ENCODE measurements around the gene CBR1.
"Not testable (repeated sequence)": the region's sequence is repeated elsewhere in the genome, so short reads cannot be mapped to it uniquely, and the experiment has no call there.

CBR1 gene

DNA sequence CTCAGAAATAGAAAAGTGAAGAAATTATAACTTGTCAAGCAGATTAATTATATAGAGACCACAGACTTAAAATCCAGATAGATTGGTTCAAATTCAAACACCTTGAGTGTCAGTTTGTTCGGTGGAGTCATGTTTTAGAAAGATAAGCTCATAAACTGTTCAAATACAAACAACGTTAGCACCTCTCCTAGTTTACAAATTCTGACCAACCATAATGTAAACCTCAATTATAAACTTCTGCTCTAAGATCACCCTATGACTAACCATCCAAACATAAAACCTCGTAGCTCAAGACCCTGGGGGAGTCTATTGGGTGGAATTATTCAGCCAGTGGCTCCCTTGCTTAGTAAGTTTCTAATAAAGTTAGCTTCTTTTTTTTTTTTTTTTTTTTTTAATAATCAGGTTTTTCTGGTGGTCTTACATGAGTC is 12.4 kb downstream of the CBR1 start:
- DNase-seq, result no peak

DNA sequence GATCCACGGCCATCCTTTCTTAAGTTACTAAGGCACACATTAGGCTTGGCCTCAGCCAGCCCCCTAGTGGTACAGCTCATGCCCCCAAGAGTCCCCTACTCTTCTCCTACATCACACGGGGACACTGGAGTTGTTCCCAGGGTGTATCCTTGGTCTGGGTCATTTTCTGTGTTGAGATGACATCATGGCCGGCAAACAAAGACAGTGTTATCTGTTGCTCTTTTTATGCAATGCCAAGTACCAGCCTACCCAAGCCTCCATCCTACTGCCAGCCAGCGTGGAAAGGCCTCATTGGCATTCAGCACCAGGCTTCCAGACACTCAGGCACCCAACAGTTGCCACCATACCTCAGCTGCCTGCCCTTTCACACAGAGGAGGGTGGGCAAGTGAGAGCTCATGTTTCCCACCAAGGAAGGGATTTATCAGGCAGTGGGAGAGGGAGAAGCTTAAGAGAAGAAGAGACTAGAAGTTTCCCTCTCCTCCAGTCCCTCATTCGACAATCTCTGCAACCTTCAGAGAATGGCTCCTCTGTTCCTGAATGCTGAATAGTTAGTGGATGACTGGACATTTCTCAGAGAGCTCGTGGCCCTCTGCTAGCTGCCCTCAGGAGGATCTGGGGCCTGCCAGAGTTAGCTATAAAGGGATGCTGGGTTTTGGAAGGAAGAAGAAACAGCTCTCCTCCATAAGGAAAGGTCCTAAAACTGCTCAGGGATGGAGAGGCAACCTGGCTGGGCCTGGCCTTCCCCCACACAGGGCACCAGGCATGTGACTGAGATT is 17.7 kb downstream of the CBR1 start:
- no peak for DNase-seq

- no peak for DNase-seq
Measured at GRCh38 chr21:36089946-36090345, 20.1 kb downstream of the CBR1 start.

DNA sequence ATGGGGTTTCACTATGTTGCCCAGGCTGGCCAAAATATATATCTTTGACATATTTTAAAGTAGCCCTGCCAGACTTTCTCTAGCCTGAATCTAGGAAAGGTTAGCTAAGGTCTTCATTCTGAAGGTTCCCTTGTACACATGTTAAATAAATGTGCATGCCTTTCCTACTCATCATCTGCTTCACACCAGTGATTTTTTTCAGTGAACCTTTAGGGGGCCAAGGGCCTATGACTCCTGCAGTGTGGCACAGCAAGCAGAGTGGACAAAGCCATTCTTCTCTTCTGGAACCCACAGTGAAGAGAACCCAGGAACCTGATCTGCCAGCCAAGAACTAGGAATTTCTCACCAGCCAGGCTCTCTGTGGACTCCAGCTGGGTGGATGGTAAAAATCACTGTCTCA is 22.9 kb downstream of the CBR1 start:
- DNase-seq, result no peak

- DNase-seq, result no peak
Measured at GRCh38 chr21:36093512-36093911, 23.7 kb downstream of the CBR1 start.

DNA sequence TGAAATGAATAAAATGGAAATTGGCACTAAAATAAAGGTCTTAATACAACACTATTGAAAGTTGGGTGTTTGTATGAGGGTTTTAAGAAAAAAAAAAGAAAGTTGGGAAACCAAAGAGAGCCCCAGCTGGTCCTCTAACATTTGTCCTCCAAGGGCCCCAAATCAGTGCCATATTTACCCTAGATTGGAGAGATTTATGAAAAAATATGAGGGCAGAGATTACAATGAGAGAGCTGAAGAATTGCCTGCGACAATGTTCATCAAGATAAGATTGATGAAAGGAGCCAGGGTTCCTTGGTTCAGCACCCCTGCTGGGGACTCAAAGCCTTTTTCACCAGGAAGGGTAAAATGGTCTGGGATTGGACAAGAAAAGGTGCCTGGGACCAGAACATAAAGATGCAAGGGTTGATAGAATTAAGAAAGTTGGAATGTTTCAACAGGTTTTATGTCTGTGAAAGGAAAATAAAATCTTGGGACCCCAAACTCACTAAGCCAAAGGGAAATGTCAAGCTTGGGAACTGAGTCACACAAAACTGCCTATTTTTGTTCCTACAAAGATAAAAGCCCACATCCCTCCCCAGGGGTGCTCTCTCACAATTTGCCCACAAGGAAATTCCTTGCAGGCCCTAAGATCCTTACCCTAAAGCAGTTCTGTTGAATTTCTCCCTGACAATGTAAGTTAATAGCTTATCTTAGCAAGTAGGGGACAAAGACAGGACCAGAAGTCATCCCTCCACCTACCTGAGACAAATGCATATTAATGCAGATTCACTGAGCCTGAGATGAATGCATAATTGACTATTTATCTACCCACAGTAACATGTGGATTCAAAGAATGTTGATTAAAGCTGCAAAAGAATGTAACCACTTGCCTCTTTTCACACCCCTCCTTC is 26.8 kb downstream of the CBR1 start:
- DNase-seq, result no peak

DNA sequence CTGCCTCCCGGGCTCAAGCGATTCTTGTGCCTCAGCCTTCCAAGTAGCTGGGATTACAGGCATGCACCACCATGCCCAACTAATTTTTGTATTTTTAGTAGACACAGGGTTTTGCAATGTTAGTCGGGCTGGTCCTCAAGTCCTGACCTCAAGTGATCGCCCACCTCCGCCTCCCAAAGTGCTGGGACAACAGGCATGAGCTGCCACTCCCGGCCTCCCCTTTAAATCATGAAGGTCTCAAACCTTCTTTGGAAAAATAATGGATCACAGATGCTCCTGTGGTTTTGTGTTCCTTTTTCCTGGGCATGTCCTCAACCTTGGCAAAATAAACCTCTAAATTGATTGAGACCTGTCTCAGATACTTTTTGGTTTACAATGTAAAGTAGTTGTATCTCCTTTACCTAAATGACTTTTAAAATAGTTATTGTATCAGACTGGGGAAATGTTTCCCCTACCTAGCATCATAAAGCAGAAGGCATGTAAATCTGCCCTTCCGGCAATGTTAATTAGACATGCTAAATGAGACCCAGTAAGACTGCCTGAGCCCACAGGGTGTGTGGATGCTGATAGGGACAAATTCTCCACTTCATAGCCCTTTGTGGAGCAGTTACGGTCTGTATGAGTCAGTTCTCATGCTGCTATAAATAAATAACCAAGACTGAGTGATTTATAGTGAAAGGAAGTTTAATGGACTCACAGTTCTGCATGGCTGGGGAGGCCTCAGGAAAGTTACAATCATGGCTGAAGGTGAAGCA is 27.8 kb downstream of the CBR1 start:
- no peak for DNase-seq

DNA sequence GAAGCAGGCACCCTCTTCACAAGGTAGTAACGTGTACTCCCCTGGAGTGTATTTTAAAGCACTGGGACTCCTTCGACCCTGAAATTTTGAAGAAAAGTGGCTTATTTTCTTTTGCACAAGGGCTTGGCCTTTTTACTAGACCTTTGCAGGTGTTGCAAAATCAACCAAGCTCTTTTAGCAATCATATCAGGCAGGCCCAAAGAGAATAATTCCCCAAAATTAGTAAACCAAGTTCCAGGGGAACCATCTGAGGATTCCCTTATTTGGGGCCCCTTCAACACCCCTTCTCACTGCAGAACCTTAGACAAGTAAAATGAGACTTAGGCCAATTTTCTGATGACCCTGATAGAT is 28.3 kb downstream of the CBR1 start:
- DNase-seq, result no peak

DNA sequence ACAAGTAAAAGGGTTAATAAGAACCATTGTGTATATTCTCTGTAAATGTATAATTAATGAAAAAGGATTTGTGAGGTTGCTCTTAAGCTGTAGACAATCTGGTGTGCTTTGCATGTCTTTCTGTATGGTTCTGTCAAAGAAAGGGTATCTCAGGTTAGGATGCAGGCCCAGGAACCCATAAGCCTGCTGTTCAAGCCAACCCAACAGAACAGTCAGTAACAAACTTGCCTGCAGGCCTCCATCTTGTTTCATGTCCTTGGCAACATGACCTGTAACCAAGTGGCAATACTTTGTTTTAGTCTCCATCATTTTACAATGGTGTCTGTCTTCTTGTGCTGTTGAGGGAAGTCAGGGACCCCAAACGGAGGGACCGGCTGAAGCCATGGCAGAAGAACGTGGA is 29.2 kb downstream of the CBR1 start:
- no peak for DNase-seq

DNA sequence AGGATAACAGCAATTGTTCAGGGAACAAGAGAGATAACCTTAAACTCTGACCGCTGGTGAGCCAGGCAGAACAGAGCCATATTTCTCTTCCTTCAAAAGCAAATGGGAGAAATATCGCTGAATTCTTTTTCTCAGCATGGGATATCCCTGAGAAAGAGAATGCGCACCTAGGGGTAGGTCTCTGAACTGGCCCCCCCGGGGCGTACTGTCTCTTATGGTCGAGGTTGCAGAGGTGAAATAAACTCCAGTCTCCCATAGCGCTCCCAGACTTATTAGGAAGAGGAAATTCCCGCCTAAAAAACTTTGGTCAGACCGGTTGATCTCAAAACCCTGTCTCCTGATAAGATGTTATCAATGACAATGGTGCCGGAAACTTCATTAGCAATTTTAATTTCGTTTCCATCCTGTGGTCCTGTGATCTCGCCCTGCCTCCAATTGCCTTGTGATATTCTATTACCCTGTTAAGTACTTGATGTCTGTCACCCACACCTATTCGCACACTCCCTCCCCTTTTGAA is 29.9 kb downstream of the CBR1 start:
- DNase-seq, result not testable (repeated sequence)

GRCh38 chr21:36100971-36101641 is 31.3 kb downstream of the CBR1 start:
- DNase-seq, result peak; percentile 21 to 72

DNA sequence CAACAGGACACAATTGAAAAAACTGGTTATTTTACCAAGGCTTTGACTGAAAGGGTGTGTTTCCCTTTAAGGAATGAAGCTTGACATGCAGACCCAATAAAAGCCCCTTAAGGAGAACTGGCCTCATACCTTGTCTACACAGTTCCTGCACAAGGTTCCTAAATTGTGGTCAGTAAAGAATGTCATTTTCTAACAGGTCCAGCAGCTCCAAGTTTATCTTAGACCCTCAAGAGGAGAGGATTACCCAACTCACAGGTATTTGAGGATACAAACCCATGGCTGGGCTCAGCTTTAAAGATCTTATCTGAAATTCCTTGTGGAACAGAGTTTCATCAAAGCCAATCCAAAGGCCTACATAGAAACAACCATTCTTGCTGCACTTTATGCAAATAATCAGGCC is 33.6 kb downstream of the CBR1 start:
- no peak for DNase-seq

GRCh38 chr21:36104317-36105300 is 34.8 kb downstream of the CBR1 start:
- peak in 1 of 2 experiments; percentile 18 for DNase-seq

DNA sequence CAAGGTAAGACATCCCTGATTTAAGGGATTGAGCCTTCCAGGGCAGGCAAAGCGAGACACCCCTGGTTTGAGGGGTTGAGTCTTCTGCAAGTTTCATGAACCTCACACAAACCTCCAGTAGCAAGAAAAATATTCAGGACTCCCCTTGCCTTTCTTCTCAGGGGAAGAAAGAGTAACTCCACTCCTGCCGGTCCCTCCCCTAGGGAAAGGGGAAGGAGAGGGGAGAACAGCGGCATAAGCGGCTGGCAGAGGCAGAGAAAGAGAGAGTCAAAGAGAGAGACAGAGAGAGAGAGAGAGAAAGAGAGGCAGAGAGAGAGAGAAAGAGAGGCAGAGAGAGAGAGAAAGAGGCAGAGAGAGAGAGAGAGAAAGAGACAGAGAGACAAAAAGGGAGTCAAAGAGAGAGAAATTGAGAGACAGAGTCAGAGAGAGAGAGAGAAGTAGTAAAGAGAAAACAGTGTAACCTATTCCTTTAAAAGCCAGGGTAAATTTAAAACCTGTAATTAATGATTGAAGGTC is 35.6 kb downstream of the CBR1 start:
- no peak for DNase-seq

- DNase-seq, result no peak
Measured at GRCh38 chr21:36109868-36110267, 40.0 kb downstream of the CBR1 start.

- DNase-seq, result peak; percentile 80 to 91
Measured at GRCh38 chr21:36111238-36111637, 41.4 kb downstream of the CBR1 start.

- DNase-seq, result no peak
Measured at GRCh38 chr21:36113647-36114428, 44.0 kb downstream of the CBR1 start.

DNA sequence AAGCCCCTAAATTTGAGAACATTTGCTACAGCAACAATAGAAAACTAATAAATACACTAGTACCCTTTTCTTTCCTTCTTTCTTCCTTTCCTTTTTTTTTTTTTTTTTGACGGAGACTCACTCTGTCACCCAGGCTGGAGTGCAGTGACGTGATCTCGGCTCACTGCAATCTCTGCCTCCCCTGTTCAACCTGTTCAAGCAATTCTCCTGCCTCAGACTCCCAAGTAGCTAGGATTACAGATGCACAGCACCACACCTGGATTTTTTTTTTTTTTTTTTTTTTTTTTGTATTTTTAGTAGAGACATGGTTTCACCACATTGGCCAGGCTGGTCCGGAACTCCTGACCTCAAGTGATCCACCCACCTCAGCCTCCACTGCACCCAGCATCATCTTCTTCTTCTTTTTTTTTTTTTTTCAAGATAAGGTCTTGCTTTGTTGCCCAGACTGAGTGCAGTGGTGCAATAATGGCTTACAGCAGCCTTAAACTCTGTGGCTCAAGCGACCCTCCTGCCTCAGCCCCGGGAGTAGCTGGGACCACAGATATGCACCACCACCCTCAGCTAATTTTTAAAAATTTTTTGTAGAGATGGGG is 45.4 kb downstream of the CBR1 start:
- DNase-seq, result no peak

DNA sequence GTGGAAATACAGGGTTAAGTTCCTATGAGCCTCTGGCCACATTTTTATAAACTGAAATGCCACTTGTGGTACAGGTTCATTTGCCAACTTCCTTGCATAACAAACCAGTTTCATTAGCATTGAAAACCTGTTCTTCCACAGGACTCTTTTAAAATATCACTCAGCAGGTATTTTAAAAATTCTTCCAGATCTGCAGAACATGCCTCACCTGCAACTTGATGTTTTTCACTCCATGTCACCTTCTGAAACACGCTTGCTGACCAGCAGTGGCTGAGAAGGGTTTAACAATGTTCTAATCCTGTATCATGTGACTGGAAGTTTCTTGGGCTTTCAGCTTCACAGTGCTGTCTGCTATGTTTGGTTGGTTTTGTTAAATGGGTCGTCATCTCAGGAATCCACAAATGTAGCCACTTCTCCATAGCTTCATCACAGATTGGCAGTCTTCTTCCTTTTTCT is 47.5 kb downstream of the CBR1 start:
- no peak for DNase-seq
